ENCODE data around the gene PDAP1. TPM values are rescaled to one million over a fixed set of nuclear protein-coding genes. Genes with fewer than 3 reads are reported as not detected.
A peak's percentile ranks its signal among the peaks of the same experiment; 100 is the strongest.
"Not testable (repeated sequence)": the region's sequence is repeated elsewhere in the genome, so short reads cannot be mapped to it uniquely, and the experiment has no call there.

Gene PDAP1
- polyA plus RNA-seq (2013, experiment 1 of 2; ENCODE audit: insufficient read length), result 230 TPM
- 217 TPM for polyA plus RNA-seq (2013, experiment 2 of 2; ENCODE audit: insufficient read length)

GRCh38 chr7:99408379-99409191 is at the start of gene PDAP1, which contains the start of gene BUD31:
TSS of gene PDAP1 (minus strand) at chr7:99408597. CDS start at chr7:99408548, 49 bp downstream.
TSS of gene BUD31 (plus strand) at chr7:99408969. CDS start at chr7:99411093, 2,124 bp downstream.
- DNase-seq, result peak; percentile 95

- DNase-seq, result no peak
These were observed 49.5 kb upstream of the PDAP1 start for GRCh38 chr7:99457650-99458493.

- no peak for DNase-seq
These were observed 48.8 kb upstream of the PDAP1 start for GRCh38 chr7:99457050-99457649.

- DNase-seq, result no peak
These were observed 47.9 kb upstream of the PDAP1 start for GRCh38 chr7:99456288-99456687.

- no peak for DNase-seq
These were observed 47.5 kb upstream of the PDAP1 start for GRCh38 chr7:99455874-99456273.

- no peak for DNase-seq
These were observed 44.7 kb upstream of the PDAP1 start for GRCh38 chr7:99453105-99453504.

GRCh38 chr7:99452541-99452940 is 44.1 kb upstream of the PDAP1 start:
- no peak for DNase-seq

- DNase-seq, result no peak
These were observed 43.5 kb upstream of the PDAP1 start for GRCh38 chr7:99451936-99452335.

GRCh38 chr7:99449326-99449725 is 40.9 kb upstream of the PDAP1 start:
- DNase-seq, result no peak

- no peak for DNase-seq
These were observed 40.5 kb upstream of the PDAP1 start for GRCh38 chr7:99448855-99449254.

- DNase-seq, result no peak
These were observed 39.5 kb upstream of the PDAP1 start for GRCh38 chr7:99447943-99448342.

- DNase-seq, result no peak
These were observed 37.7 kb upstream of the PDAP1 start for GRCh38 chr7:99446096-99446495.

GRCh38 chr7:99440195-99440594 is 31.8 kb upstream of the PDAP1 start:
- DNase-seq, result peak; percentile 48

- peak; percentile 95 for DNase-seq
These were observed 30.4 kb upstream of the PDAP1 start, which contains the start of the genes CPSF4 and PTCD1 for GRCh38 chr7:99438573-99439480. TSS of gene CPSF4 (plus strand) at chr7:99438943. CDS start at chr7:99439083, 140 bp downstream. TSS of gene PTCD1 (minus strand) at chr7:99438798. CDS start at chr7:99435242, 3,556 bp downstream.

- DNase-seq, result no peak
These were observed 29.7 kb upstream of the PDAP1 start for GRCh38 chr7:99437946-99438572.

GRCh38 chr7:99433158-99433557 is 24.8 kb upstream of the PDAP1 start:
- no peak for DNase-seq

- DNase-seq, result not testable (repeated sequence)
These were observed 23.6 kb upstream of the PDAP1 start for GRCh38 chr7:99431756-99432540.

GRCh38 chr7:99429756-99430155 is 21.4 kb upstream of the PDAP1 start:
- DNase-seq, result no peak

- no peak for DNase-seq
These were observed 20.7 kb upstream of the PDAP1 start for GRCh38 chr7:99428972-99429566.

Data from fibroblast of skin of scalp (primary cell).